Measurements from ENCODE around the gene COL4A1.

COL4A1 gene

DNA sequence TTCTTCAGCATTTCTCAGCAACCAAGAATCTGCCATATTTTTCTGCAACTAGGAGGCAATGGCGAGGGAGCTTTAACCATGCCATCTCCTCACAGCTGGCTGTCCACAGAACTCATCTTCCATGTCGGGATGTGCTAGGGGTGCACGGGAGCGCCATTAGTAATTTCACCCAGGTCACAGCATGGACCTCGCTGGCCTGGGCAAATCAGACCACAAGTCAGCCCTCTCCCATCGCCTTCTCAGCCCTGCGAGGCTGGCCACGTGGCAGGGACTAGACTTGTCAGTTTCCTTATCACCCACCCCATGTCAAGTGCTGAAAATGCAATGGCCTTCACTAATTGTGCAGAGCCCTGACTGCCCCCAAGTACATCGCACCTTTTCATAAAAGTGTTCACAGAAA, 15.7 kb downstream of the COL4A1 start:
- no peak for DNase-seq

DNA sequence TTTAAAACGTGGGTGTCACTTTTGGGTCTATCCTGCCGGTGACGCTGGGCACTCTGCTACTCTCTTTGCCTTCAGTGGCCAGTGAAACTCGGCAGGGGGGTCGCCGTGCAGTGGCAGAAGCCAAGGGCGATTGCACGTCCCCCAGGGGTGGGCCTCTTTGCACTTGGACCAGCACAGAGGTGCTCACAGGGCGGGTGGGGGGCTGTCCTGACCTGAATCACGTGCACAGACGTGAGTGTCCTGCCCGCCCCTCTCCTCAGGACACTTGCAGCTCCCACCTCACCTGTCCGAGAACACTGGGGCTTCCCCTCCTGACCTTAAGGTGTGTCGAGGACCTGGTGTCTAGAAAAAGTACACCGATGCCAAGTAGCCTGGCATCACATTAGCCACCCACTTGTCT, 16.1 kb downstream of the COL4A1 start:
- DNase-seq, result no peak

DNA sequence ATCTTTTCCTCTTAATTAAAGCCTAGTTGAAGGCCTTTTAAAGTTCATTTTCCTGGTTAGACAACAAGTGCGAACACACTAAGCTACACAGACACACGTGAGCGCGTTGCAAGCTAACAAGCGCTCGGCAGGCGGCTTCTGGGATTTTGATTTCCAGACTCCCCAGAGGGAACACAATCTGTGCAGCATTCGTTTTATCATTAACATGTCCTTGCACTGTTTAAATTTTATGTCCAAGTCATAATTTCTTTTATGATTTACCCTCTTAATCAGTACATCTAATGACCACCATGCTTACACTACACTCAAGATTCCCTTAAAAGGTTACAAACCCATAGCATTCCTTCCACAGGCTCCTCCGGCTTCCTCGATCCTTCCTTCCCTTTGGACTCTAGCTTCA, 16.8 kb downstream of the COL4A1 start:
- no peak for DNase-seq

- no peak for DNase-seq
Measured at GRCh38 chr13:110289661-110290060, 17.3 kb downstream of the COL4A1 start.

- DNase-seq, result no peak
Measured at GRCh38 chr13:110289174-110289573, 17.8 kb downstream of the COL4A1 start.

DNA sequence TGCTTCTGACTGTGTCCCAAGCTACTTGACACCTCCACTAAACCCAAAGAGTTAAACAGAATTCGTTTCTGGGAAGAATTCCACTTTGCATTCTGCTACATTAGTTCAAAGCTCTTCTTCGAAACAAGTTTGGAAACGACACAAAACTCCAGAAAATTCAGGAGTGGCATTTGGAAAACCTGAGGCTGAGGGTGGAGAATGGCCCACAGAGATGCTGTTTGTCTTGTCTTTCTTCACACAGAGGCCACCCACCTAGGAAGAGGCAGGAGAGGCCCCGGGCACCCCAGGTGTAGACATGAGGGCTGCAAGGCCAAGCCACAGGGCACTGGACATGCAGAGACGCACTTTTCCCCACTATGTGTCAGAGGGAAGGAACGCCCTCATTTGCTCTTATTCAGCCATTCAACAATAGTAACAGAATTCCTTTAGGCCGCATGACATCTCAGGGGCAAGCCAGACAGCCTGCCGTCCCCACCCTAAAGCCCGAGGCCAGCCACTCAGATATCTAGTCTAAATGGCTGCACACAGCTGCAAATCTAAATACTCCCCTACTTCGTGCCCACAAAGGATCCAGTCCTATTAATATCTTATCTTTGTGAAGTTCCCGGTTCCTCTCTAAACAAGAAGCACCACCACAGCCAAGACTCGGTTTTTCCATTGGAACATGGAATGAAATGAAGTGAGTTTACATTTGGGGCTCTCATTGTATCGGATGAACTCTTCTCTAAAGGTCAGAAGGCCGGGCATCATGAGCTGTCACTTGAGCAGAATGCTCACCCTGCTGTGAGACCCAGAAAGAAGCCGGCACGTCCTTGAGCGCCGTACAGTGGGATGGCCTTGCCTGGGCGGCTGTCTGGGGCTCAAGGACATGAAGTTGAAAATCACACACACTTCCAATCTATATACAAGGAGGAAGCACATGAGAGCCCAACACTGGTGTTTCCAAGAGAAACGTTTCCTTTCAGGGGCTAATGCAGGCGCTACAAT, 19.8 kb downstream of the COL4A1 start:
- no peak for DNase-seq

DNA sequence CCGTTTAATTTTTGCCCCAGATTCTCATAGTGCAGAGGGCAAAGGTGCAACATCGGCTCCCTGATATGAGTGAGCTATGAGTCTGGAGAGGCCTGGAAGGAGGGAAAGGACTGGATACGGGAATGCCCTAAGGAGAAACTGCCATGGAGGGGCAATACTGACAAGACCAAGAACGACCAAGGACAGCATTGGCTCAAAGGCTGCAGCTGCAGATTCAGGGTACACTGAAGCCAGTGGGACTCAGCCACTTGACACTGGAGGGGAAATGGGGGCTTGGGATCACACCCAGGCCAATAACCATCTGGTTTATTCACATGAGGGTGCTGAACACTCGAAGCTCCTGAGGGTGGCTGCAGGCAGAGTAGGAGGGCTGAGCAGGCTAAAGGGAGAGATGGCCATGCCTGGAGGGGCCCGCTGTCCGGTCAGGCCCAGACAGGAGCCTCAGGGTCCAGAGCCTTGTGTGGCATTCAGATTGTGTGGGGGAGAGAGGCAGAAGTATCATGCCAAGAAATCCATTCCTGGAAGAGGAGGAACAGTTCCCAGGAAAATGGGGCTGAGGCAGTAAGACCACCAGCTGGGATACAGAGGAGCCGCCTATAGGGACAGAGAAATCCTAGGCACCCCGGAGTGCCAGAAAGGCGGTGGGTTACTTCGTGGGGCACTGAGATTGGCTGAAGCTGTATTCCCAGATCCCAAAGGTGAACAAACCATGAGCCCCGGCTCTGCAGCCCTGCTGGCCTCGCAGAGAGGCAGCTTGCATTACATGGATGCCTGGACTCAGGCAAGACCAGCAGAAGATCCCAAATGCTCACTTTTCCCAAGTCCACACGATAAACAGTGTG, 20.7 kb downstream of the COL4A1 start:
- no peak for DNase-seq

- no peak for DNase-seq
Measured at GRCh38 chr13:110284779-110285484, 22.0 kb downstream of the COL4A1 start.

DNA sequence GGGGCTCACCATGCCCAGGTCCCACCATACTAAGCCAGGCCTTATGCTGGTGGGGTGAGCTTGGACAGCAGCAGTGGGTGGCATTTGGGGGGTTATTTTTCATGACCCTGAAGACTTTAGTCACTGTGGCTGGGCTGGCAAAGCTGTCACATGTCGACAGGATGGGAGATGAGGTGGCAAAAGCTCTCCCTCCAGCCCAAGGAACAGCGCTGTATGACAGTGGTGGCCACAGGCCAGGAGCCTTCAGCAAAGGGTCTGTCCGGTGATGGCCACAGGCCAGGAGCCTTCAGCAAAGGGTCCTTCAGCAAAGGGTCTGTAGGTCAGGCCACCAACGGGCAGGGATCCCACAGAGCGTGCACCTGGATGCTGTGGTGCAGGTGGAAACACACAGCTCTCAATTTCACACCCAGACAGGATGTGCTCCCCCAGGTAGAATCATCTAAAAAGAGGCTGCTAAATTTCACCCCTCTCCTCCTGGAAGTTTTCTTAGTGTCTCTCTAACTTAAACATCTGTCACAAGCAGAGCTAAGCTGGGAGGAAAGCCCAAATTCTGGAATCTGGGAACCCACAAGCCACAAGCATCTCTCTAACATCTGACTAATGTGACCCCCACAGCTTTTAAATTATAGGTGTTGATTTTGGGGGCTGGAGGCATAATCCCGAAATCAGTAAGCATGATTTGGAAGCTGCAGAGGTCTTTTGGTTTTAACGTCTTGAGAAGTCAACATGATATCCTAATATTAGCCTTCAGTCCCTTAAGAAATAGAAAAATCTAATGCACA, 23.0 kb downstream of the COL4A1 start:
- DNase-seq, result no peak

GRCh38 chr13:110282316-110282841, 24.6 kb downstream of the COL4A1 start:
- no peak for DNase-seq

GRCh38 chr13:110281736-110282135, 25.2 kb downstream of the COL4A1 start:
- no peak for DNase-seq

GRCh38 chr13:110280985-110281688, 25.8 kb downstream of the COL4A1 start:
- DNase-seq, result no peak

GRCh38 chr13:110280231-110280813, 26.6 kb downstream of the COL4A1 start:
- peak; percentile 8 for DNase-seq

- DNase-seq, result no peak
Measured at GRCh38 chr13:110279684-110280083, 27.3 kb downstream of the COL4A1 start.

DNA sequence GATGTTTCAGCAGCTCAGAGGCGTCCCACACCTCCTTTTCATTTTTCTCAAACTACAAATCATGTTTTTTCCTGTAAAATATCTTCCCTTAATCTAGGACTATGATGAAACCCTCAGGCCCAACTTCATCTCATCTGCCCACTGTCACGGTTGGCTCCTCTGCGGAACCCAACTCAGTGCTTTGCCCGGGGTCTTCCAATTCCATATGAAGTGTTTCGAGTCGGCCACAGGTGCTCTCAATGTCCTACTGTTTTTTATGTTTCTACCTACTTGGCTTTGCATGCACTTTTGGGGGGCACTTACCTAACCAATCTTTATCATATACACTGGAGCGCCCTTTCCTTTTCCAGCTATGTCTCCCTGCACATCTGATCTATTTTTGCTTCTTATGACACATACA, 28.1 kb downstream of the COL4A1 start:
- no peak for DNase-seq

GRCh38 chr13:110277357-110277975, 29.5 kb downstream of the COL4A1 start:
- no peak for DNase-seq

DNA sequence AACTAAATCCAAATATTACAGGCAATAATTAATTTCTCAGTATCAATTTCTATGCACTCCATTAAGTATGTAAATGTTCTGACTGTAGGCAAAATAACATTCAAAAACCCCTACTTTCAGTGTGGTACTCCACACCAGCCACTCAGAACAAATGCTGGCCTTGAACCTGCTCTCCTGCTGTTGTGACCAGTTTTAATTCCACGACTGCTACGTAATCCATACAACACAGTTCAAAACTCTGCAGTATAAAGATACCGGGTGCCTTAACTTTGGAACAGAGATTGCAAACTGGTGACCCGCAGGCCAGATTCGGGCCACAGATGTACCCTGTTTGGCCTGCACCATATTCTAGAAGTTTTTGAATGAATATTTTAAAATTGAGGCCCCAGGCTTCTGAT, 30.4 kb downstream of the COL4A1 start:
- no peak for DNase-seq

DNA sequence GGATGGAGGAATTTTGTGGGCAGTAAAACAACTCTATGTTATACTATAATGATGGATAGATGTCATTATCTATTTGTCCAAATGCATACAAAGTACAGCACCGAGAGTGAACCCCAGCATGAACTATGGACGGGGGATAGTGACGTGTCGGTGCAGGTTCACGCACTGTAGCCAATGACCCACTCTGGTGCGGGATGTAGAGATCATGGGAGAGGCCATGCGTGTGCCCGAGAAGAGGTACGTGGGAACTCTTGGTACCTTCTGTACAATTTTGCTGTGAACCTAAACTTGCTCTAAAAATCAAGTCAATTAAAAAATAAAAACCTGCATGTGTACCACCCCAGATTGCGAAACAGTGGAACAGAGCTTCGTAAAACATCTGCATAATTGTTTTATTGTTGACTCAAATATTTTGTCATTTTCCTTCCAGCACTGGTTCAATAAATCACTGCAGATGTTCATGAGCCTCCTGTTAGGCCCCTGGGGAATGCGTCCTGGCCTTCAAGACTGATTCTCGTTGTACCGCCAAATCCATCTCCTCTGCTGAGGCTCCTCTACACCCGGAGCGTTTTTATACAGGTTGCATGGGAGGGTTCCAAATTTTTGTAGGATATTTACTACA, 30.9 kb downstream of the COL4A1 start:
- no peak for DNase-seq

DNA sequence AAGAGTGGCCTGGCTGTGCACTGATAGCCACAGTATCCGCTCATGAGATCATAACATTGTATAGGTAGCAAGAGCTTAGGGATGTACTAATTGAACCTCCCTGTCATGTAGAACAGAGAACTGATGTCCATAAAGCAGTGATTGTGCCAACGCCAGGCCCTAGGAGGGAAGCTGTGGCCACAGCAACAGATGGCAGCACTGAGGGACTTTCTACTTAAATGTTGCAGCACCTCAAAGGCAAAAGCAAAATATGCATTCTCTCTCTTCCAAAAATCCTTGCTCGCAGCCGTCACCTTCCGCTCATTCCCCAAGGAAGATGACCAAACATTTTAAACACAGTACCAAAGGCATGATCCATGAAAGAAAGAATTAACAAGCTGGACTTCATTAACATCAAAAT, 32.3 kb downstream of the COL4A1 start:
- no peak for DNase-seq

DNA sequence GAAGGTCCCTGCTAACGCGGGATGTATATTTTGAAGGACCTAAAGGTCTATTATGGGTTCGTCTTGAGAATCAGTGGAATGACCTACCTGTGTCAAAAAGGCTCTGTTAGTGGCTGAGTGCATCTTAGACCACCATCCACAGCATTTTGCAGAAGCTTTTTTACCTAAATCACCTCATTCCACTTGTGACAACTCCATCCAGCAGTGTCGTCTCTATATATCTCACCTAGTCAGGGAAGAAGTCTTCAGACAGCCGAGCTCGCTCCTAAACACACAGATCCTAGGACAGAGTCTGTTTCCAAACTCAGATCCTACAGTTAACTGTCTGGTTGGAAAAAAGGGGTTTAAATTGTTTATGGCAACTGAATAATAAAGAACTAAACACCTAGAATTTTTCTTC, 33.7 kb downstream of the COL4A1 start:
- no peak for DNase-seq

Measured in activated CD4-positive, alpha-beta T cell treated with anti-CD3 and anti-CD28 coated beads, Interleukin-10, Interleukin-2, amounts not matched to agents 100 ng/mL and 50 ng/mL, durations not matched to agents 16 hours and 8 hours (primary cell).